22Rv1 (cell line): ENCODE measurements around the gene PODXL.

Experiments
- ZFX ChIP-seq: fragments of 450-650 bp; IDR thresholded peaks from 2 replicates; pipeline ENCODE4 v1.6.1; 2017; ENCODE audit warnings: antibody characterized with exemption, borderline replicate concordance
- TF ChIP-seq, protein P1 (sequence below): fragments of 450-650 bp; IDR thresholded peaks from 2 replicates; pipeline ENCODE4 v1.5.1; 2017; ENCODE audit warnings: mild to moderate bottlenecking

GRCh38 chr7:131557652-131558385, 1.4 kb upstream of the PODXL start:
- TF ChIP-seq, protein P1, sequence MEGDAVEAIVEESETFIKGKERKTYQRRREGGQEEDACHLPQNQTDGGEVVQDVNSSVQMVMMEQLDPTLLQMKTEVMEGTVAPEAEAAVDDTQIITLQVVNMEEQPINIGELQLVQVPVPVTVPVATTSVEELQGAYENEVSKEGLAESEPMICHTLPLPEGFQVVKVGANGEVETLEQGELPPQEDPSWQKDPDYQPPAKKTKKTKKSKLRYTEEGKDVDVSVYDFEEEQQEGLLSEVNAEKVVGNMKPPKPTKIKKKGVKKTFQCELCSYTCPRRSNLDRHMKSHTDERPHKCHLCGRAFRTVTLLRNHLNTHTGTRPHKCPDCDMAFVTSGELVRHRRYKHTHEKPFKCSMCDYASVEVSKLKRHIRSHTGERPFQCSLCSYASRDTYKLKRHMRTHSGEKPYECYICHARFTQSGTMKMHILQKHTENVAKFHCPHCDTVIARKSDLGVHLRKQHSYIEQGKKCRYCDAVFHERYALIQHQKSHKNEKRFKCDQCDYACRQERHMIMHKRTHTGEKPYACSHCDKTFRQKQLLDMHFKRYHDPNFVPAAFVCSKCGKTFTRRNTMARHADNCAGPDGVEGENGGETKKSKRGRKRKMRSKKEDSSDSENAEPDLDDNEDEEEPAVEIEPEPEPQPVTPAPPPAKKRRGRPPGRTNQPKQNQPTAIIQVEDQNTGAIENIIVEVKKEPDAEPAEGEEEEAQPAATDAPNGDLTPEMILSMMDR = no peak
- no peak for TF ChIP-seq ZFX
